Activated CD8-positive, alpha-beta memory T cell treated with anti-CD3 and anti-CD28 coated beads, Interleukin-2, amount 50 U/mL, for 24 hours (primary cell): ENCODE measurements around the gene CD81.
A peak's percentile ranks its signal among the peaks of the same experiment; 100 is the strongest.

Experiments used
- DNase-seq: peaks from one replicate; pipeline ENCODE4 v3.0.0-alpha.2; 2020; ENCODE audit errors: extremely low read depth

CD81 gene

GRCh38 chr11:2421996-2422395 lies 44.9 kb downstream of the CD81 start:
- DNase-seq = no peak

DNA sequence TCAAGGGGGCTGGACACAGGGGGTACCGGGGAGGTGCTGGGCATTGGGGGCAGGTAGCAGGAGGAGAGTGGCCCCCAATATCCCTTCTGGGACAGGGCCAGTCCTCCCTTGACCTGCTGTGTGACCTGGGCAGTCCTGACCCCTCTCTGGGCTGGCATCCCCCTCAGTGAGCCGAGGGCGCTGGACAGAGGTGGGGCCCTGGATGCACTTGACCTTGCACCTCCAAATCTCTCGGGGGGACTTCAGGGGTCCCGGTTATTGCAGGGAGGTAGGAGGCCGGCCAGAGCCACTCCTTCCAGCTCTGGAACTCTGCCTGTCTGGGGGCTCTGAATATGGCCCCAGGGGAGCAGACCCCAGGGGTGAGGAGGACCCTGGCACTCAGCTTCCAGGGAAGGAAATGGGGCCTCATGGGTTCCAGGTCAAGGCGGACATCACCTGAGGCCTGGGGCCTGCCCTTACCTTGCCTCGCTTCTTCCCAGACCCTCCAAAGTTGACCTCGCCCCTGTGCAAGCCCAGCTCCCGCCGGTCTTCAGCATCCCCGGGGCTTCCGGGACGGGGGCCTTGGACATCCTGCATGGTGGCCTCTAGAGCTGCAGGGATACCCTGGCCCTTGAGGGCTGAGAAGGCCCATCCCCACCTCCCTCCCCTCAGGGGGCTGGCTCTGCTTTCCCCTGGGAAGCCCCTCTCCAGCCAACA lies 45.5 kb downstream of the CD81 start:
- no peak for DNase-seq

GRCh38 chr11:2423157-2424025 lies 46.3 kb downstream of the CD81 start:
- no peak for DNase-seq

DNA sequence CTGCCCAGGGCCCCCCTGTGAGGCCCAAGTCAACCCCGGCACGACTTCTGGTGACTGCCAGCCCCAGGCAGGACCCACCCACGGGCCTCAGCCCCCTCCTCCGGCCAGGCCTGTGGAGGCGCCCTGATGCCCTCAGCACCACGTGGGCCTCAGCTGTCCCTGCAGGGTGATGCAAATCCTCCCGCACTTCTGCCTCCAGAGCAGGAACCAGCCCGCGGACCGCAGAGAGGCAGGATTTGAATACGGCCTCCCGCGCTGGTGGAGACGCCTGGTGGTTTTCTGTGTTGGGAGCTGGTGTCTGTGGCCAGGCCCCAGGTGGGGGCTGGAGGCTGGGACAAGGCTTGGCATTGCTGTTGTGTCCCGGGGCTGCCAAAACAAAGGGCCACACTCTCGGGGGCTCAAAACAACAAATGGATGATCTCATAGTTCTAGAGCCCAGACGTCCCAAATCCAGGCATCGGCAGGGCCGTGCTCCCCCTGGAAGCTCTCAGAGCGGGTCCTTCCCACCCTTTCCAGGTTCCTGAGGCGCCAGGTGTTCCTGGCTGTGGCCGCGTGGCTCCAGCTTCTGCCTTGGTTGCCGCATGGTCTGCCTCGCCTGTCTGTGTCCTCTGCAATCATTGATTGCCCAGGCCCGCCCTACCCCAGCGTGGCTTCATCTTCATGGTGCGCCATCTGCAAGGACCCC lies 47.8 kb downstream of the CD81 start:
- DNase-seq = no peak

GRCh38 chr11:2425506-2425905 lies 48.4 kb downstream of the CD81 start:
- DNase-seq = no peak

GRCh38 chr11:2426221-2426620 lies 49.1 kb downstream of the CD81 start:
- DNase-seq = no peak

DNA sequence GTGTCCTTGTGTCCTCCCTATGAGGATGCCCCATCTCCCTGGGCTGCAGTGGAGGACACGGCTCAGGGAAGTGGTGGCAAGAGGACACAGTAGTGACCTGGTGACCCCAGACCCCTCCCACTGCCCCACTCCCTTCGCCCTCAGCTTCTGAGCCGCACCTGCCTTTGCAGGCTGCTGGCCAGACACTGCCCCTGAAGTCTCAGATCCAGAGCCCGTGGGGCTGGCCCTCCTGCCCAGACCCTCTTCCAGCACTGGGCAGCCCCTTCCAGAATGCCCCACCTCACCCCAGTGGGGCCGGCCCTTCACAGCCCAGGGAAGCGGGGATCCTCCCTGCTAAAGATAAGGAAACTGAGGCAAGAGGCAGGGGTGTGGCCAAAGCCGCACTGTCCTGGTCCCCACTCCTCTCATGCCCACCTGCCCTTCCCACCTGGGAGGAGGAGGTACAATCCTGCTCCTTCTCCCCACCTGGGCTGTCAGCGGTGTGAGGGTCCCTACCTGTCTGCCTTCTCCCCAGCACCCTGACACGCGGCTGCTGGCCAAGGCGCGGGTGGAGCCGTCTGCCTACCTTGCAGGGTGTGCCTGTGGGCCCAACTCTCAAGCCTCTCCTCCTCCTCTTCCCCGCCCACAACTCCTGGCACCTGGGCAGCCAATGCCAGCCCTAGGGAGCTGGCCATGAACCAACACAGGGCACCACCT lies 49.9 kb downstream of the CD81 start:
- DNase-seq = no peak

DNA sequence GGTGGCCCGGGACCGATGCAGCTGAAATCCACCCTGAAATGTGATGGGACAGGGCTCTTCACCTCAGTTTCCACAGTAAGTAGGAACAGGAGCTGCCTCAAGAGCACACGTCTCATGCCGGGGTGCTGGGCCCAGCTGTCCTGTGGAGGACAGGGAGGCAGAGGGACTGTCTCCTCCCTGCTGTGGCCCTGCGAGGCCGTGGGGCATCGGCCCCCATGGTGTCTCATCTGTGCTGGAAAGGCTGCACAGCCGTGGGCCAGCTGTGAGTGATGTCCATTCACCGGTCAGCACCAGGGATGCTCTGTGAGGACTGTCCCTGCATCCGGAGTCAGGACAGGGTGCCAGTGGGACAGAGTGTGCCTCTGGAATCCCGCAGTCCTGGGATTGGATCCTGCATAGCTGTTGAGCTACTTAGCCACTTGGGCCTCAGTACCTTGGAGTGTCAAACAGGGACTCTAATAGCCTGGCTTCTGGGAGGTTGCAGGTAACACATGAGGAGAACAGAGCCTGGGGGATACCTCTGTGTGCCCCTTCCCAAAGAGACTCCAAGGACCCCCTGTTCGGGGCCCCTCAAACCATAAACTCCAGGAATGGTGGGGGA lies 50.7 kb downstream of the CD81 start:
- DNase-seq = no peak

DNA sequence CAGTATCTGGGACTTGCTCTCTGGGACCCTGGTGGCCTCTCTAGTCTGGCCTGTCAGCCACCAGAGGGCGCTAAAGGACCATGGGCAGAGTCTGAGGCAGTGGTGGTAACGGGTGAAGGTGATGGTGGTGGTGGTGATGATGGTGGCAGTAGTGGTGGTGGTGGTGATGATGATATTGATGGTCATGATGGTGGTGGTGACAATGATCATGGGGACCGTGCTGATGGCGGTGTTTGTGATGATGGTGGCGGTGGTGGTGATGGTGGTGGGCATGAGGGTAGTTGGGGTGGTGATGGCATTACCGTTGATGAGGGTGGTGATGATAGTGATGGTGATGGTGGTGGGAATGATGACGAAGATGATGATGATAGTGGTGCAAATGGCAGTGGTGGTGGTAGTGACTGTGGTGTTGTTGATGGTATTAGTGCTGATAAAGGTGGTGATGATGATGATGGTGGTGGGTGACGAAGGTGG lies 51.2 kb downstream of the CD81 start:
- DNase-seq = peak; percentile 70

DNA sequence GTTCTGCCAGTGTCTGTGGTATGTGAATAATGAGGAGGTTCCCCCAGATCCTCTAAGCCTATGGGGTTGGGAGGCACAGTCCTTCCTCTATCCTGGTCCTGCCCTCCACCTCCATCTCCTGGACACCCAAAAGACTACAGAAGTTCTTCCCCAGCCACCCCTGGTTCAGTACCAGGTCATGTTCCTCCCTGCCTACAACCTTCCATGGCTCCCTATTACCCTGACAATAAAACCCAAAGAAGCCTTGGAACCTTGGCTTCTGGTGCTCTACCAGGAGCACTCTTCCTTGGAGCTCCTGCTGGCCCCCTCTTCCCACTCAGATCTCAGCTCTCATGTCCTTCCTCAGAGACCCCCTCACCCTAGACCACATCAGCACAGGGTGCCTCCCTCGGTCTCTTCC lies 54.3 kb downstream of the CD81 start:
- DNase-seq = no peak

DNA sequence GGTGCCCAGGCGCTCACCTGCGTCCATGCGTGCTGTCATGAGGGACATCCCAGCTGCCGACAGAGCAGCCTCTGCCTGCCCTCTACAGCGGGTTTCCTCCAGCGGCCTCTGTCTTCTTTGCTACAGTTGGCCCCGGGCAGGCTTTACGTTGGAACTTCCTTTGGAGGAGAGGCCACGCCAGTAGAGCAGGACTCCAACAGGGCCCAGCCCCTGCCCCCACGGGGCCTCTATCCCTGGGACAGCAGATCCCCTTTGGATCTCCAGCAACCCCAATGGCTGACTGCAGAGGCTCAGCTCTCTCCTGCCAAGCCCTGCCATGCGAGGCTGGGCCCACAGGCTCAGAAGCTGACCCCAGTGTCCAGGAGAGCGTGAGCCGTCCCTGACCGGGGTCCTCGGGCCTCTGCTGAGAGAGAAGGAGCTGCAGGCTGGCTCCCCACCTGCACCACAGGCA lies 55.1 kb downstream of the CD81 start:
- no peak for DNase-seq

GRCh38 chr11:2432628-2433071 lies 55.5 kb downstream of the CD81 start:
- DNase-seq = no peak

GRCh38 chr11:2433106-2433925 lies 56.2 kb downstream of the CD81 start:
- no peak for DNase-seq

GRCh38 chr11:2434008-2434407 lies 56.9 kb downstream of the CD81 start:
- DNase-seq = no peak

GRCh38 chr11:2434506-2435255 lies 57.6 kb downstream of the CD81 start:
- no peak for DNase-seq

- no peak for DNase-seq
Measured at GRCh38 chr11:2435288-2436012, 58.3 kb downstream of the CD81 start.

DNA sequence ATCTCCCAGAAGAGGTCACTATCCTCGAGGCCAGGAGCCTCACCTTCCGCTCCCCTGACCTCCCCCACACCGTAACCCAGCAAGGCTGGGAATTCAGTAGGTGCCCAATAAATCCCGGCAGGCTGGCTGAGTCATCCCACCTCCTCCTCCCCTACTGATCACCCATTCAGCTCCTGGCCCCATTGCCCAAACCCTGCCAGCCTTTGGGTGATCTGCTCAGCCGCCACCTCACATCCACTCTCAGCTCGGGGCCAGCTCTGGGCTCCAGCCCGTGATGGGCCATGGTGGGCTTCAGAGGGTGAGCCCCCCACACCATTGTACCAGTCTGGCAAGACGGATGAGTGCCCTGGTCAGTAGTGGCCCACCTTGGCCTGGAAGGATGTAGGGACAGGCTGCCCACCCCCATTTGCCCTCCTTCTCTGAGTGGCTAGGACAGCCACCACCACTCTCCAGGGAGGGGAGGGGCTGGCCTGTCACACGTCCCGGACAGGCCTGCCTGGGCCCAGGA lies 59.0 kb downstream of the CD81 start:
- DNase-seq = no peak

- DNase-seq = no peak
Measured at GRCh38 chr11:2436521-2437031, 59.5 kb downstream of the CD81 start.

- DNase-seq = no peak
Measured at GRCh38 chr11:2437516-2437915, 60.4 kb downstream of the CD81 start.
